GM19372 (cell line): Measurements from ENCODE around the gene KCP.
A peak's percentile ranks its signal among the peaks of the same experiment; 100 is the strongest.

Experiments used
- ATAC-seq: cut with Tn5 transposase; IDR thresholded peaks from one replicate; pipeline ENCODE4 v1.9.1; 2021; ENCODE audit warnings: mild to moderate bottlenecking, low read depth, moderate library complexity; ENCODE audit not compliant: unreplicated experiment

Gene KCP

DNA sequence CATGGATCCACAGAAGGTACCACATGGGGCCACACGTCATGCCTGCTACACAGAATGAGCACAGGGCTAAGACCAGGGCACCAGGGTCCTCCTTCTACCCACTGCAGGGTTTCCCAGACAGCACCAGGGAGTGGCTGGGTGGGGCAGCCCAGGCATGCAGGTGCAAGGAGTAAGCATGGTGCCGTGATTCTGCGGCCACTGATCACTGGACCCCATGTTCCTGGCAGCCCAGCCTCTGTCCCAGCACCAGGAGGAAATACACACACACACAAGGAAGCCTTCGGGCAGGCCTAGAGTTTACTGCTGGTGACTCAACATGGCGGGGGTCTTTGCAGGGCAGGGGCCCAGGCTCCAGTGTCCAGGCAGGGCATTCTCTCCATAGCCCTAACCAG, 33.9 kb downstream of the KCP start:
- ATAC-seq = no peak

DNA sequence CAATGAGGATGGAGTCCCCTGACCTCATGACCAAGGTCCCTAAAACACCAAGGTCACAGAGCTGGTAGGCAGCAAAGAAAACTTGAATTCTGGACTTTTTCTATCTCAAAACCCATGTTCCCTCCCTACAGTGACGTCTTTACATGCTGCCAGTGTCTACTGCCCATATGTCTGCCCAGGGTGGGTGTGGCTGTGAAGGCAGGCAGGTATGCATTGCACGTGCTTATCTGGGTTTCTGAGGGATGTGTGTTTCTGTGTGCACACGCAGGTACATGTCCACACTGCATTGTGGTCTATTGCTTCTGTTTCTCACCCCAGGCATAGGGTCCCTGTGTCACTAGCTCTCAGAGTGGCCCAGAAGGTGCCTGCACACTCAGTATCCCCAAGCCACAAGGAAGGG, 34.4 kb downstream of the KCP start:
- ATAC-seq = no peak

DNA sequence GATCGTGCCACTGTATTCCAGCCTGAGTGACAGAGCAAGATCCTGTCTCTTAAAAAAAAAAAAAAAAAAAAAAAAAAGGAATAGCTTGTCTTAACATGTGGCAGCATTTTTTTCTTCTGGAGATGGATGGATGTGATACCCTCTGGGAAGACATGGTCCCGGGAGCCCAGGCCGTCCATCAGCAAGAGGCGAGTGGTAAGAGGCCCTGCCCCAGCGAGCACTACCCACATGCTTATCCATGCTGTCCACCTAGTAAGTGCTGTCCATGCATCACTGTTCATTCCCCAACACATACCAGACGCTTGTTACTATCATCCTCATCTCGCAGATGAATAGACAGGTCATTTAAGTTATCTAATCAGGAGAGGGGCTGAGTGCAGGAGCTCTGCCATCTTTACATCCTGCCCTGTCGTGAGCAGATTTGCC, 35.0 kb downstream of the KCP start:
- ATAC-seq = no peak

DNA sequence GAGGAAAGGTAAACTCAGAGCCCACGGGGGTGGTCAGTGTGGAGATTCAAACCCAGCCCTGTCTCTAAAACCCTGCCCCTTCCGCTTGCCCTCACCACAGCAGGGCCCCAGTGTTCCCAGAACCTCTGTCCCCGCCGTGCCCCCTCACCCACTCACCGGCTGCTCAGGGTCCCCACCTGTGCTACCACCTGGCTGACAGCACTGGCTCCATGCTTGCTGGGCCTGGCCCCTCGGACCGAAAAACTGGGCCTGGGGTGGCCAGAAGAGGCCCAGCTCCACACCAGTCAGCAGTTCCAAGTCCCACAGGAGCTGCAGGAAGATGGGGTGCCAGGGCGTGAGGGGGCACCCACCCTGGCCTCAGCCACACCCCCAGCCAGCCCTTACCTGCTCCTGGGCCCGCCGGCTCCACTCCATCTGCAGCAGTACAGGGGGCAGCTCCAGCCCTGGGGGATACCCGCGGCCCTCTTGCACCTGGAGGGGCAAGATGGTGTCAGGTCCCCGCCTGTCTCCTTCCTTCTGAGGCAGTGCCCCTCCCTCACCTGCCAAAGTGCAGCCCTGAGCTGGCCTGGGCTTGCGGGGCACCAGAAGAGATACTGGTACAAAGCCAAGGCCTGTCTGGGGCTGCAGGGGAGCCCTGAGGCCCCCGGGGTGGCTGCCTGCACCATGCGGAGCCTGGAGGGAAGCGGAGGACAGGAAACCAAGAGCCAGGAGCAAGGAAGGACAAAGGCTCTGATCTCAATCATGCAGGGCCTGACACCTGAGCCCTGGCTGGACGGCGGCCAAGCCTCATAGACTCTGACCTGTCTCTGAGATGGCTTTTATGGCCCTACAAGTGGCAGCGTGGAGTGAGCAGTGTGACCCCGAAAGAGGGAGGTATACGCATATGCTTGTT, 36.1 kb downstream of the KCP start:
- no peak for ATAC-seq

DNA sequence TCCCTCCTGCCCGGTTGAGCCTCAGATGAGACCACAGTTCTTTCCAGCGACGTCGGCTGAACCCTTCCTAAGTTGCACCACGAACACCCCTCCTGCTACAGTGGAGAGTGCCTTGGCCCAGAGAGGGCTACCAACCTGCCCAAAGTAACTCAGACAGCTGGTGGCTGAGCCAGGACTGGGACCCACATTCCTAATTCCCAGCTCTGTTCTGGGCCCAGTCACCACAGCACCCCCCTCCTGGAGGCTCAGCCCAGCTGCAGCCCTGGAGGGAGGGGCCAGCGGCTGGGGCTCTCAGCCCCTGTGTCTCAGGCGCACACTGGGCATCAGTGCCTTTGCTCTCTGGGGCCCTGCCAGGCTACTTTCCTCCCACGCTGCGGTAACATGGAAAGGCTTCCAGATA, 37.3 kb downstream of the KCP start:
- ATAC-seq = no peak

DNA sequence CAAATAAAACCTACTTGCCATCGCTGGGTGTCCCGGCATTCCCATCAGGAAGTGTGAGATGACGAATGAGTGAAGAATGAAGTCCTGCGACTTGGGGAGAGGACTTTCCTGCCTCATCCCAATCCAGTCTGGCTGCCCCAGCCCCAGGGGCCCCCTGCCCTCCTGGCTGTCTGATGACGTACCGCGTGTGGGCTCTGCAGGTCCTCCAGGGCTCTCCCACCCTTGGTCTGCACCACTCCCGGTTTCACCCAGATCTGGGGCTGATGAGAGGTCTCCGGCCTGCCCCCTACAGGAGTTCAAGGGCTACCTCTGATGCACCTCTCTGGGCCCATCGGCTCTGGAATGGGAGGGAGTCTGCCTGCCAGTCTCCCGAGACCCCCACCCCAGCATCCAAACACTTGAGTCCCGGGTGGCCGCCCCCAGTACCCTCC, 38.1 kb downstream of the KCP start:
- ATAC-seq = no peak

DNA sequence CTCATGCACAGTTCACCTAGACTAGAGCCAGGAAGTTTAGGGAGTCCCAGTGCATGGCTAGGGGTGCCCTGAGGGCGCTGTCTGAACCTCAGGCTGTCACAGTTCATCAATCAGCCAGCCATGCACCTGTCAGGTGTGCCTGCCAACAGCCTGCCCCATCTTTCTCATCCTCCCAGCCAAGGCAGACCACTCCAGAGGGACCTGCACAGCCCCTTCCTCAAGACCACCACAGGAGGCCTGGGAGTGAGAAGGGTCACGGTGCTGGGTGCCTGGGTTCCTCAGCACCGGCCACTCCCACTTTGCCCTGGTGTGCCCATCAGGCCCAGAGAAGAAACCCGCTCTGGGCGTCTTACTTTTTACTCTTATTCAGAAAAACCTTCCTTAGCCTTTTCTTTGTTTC, 39.5 kb downstream of the KCP start:
- no peak for ATAC-seq

DNA sequence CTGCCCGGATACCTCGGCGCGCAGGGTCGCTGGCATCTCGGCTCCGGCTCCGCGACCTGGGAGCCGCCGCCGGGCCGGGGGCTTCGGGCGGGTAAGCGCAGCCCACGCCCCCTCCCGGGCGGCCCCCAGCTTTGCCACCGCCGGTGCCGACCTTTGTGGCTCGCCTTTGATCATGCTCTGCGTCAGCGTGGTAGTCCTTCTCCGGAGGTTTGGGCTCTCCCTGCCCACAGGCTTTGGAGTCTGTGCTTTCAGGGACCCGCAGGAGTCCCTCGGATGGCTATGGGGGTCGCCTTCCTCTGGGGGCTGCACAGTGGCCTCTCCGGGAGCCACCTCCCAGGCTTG, 40.6 kb downstream of the KCP start:
- ATAC-seq = no peak

DNA sequence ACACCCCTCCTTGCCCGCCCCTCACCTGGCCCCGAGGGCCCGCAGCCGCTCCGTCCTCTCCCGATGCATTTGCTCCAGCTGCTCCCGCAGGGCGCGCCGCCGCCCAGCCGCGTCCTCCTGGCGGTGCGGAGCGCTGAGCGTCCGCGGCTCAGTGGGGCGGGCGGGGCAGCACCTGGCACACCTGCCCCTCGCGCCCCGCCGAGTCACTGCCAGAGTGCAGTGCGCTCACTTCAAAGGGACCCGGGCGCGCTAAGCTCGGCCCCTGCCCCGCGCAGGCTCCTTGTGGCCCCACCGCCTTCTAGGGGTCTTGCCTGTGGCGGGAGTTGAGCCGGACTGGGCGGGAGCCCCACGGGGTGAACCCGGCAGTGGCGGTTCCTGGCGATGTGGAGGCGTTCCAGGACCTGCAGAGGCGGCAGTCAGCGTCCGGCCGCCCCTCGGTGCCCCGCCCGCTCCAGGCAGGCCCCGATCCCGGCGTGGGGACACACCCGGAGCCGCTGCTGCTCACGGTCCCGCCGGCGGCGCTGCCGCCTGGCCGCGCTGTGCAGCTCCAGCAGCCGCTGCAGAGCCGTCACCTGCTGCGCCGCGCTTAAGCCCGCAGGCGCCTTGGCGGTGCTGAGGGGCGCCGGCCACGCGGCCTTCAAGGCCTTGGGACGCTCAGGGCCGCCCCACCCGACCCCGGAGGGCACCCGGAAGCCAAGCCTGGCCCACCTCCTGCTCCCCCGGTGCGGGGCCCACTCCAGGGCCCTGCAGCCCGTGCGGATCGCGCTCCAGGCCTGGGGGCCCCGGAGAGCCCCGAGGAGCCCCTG, 41.2 kb downstream of the KCP start:
- no peak for ATAC-seq

DNA sequence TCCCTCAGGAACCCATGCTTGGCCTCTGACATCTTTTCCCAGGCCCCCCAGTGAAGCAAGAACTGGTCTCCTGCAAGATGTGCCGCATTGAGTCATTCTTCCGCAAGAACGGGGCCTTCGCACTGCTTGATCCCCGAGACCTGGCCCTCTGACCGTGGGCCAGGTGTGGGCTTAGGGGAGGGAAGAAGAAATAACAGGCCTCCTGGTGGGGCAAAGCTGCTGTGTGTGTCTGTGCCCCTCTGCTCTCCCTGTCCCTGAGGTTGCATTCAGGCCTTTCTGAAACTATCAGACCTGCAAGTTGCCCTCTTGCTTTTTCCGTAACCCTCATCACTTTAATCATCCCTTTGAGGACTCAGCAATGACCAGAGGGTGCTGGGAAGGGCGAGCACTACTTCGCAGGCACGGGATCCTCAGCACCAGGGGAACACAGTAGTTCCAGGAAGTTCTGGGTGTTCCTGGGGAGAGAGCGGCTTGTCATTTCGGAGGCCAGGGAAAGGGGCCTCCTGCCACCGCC, 41.8 kb downstream of the KCP start:
- ATAC-seq = no peak

DNA sequence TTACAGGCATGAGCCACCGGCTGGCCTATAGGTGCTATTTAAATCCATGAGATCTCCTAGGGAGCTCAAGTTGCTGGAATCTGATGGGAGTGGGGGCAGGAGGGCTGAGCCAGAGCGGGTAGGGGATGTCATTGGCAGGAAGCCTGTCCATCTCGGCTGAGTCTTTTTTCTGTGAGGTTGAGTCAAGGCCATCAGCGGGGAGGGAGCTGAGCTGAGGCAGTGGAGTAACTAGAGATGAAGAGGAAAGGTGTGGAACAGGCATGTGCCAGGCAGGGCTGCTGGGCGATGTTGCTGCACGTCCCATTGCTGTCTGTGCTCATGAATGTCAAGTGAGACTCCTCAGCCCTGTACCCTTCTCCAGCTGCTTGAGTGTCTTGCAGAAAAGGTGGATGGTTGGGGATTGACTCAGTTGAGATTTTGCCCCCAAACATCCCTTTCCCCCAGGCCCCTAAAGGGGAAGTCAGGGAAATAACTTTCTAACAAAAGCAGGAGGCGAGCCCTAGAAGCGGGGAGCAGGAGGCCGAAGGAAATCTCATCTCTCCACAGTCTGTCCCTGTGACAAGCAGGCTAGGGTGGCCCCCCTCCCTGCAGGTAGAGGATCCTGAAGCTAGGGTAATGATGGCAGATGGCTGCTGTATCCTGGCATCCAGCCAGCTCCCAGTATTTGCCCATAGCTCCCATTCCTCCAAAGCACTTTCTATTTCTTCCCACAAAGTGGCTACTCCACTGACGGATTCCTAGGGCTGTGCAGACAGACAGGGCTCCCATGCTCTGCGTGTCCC, 42.5 kb downstream of the KCP start:
- no peak for ATAC-seq

DNA sequence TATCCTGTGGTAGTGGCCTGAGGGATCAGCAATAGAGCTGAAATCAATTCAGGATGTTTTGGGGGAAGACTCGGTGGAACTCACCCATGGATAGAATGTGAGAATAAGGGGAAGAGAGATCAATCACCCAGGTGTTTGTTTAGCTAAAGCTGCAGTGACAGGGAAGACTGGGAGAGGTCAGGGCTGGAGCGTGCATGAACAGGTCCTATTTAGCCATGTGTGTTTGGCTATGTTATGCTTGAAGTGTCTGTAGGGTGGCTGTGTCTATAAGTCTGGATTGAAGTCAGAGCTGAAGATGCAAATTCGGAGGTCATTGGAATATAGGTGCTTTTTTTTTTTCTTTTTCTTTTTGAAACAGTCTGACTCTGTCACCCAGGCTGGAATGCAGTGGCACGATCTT, 43.3 kb downstream of the KCP start:
- no peak for ATAC-seq

DNA sequence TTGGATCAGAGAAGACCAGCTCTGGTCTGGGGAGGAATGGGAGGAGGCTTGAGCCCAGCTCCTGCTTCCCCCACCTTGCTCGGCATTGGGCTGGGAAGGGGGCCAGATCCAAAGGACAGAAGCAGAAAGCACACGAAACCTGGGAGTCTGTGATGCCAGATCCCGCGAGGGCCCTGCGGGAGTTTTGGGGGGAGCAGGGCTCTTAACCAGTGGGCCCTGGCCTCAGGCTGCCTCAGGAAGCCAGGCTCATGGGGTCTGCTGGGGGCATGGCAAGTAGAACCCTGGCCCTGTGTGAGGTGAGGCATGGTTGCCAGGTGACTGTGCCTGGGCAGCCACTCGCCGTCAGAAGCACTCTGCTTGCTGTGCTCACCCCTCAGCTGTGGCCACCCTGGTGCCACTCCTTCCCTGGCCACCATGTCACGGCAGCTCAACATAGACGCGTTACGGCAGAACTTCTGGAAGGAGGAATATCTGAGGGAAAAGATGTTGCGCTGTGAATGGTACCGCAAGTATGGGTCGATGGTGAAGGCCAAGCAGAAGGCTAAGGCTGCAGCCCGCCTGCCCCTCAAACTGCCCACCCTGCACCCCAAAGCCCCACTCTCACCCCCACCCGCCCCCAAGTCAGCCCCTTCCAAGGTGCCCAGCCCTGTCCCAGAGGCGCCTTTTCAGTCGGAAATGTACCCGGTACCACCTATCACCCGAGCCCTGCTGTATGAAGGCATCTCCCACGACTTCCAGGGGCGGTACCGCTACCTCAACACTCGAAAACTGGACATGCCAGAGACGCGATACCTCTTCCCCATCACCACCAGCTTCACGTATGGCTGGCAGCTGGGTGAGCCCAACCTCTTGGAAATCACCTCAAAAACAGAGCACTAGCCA, 44.3 kb downstream of the KCP start:
- no peak for ATAC-seq

DNA sequence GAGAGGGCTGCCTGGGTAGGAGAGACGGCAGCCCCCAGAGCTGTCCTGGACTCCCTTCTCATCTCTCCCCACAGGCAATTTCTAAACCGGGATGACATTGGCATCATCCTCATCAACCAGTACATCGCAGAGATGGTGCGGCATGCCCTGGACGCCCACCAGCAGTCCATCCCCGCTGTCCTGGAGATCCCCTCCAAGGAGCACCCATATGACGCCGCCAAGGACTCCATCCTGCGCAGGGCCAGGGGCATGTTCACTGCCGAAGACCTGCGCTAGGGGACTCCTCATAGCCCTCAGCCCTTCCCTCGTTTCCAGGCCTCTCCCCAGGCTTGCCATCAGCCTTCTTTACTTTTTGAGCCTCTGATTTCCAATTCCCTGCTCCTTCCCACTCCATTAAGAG, 45.2 kb downstream of the KCP start:
- no peak for ATAC-seq

DNA sequence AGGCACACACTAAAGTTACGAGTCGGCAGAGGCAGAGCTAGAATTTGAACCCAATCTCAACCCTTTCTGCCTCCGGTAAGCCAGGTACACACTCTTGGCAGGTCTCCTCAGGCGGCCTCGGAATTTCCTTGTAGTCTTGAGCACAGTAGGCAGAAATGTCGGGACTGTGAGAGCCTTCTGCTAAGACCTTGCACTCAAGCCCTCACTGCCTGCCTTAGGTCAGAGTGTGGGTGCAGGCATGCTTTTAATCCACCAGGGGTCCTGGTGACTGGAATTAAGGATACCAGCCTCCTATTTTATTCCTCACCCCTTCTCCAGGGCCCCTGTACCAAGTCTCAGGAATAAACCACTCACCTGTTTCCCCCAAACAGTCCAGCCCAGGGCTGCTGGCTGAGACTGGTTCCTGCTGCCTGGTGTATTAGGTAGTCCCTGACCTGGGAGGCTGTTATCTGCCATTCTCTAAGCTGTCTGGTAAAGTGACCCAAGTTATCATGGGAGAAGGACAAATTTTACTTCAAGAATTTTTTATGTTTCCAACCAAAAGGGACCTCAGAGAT, 47.0 kb downstream of the KCP start:
- no peak for ATAC-seq

DNA sequence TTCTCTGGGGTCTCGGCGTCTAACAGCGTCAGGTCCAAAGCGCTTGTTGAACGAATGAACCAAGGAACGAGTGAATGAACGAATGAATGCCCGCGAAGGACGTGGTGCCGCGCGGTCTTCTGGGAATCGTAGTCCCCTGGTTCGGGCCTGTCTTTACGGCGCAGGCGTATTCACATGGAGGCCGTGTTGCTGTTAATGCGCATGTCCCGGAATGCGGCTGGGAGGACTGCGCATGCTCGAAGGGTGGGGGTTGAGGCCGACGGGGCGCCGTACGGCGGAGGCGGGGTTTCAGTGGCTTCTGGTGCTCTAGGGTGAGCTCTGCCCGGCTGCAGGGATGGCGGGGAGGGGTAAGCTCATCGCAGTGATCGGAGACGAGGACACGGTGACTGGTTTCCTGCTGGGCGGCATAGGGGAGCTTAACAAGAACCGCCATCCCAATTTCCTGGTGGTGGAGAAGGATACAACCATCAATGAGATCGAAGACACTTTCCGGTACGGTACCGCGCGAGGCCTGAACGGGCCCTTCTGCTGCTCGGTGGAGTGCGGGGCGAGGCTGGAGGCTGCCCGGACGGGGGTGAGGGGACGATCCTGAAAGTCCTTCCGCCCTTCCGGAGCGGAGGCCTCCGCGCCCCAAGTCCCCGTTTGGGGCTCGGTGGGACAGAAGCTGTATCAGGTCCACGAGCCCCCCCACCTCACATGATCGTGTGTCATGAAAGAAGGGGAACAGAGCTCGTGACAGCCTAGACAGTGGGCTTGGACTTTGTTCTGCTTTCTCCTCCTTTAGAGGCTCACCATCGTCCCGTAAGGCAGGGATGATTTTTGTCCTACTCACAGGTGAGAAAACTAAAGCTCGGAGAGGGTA, 47.7 kb downstream of the KCP start, which contains the start of gene ATP6V1F:
Gene ATP6V1F, plus strand, starts transcription at position 286 of the 862 bp plus-strand sequence. Its CDS starts 49 bp downstream, at position 335.
- ATAC-seq = peak; percentile 87

DNA sequence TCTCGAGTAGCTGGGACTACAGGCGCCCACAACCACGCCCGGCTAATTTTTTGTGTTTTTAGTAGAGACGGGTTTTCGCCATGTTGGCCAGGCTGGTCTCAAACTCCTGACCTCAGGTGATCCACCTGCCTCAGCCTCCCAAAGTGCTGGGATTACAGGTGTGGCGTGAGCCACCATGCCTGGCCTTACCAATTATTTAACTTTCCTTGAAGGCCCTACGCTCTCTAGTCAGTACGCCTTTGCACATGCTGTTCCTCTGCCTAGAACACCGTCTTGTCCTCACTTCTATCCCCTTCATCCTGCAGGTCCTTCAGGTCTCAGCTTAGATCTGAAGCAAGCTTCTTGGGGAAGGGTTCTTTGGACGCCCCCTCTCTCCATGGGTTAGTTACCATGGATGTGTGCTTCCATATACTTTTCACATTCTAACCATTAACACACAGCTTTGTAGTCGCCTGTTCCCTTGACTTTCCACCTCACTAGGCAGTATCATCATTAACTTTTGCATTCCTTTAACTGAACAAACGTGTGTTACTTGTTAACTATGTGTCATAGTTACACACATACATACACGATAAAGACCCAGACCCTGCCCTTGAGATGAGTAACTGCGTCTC, 48.4 kb downstream of the KCP start:
- no peak for ATAC-seq
